Liver (tissue), 9 donors: ENCODE results near the gene FAM110D. TPM values are rescaled to one million over a fixed set of nuclear protein-coding genes. Genes with fewer than 3 reads are reported as not detected.

ENCODE experiments used
- DNase-seq: peaks from one replicate; pipeline ENCODE4 v3.0.0-alpha.2; 2017; ENCODE audit warnings: low spot score
- H3K27ac ChIP-seq, 2 donors: one replicate each; pipeline ENCODE4 v1.7.0; 2013; ENCODE audit warnings: inconsistent platforms in 2 of 2, low read length in 2 of 2, control low read depth in 1 of 2, low read depth in 1 of 2, mild to moderate bottlenecking in 1 of 2
- H3K27me3 ChIP-seq, 4 donors: one replicate each; pipeline versions ENCODE4 v1.6.1 to v1.7.0; 2013; ENCODE audit warnings: low read length in 3 of 4, inconsistent platforms in 1 of 4, mild to moderate bottlenecking in 1 of 4, moderate library complexity in 1 of 4; ENCODE audit not compliant: control insufficient read depth in 4 of 4, insufficient read depth in 4 of 4
- H3K36me3 ChIP-seq, 4 donors: one replicate each; pipeline versions ENCODE4 v1.6.1 to v1.7.0; 2013; ENCODE audit warnings: low read length in 3 of 4, mild to moderate bottlenecking in 3 of 4, low read depth in 1 of 4, moderate library complexity in 1 of 4; ENCODE audit not compliant: control insufficient read depth in 4 of 4, insufficient read depth in 3 of 4
- H3K4me1 ChIP-seq, 4 donors: one replicate each; pipeline versions ENCODE4 v1.6.1 to v1.7.0; 2013; ENCODE audit warnings: low read length in 3 of 4, mild to moderate bottlenecking in 3 of 4, moderate library complexity in 1 of 4; ENCODE audit not compliant: control insufficient read depth in 4 of 4, insufficient read depth in 4 of 4
- H3K4me3 ChIP-seq, 3 donors: one replicate each; pipeline versions ENCODE4 v1.6.1 to v1.7.0; 2013; ENCODE audit warnings: low read length in 3 of 3, control low read depth in 1 of 3, low read depth in 1 of 3, mild to moderate bottlenecking in 1 of 3
- H3K9ac ChIP-seq, 2 donors: one replicate each; pipeline ENCODE4 v1.7.0; 2013; ENCODE audit warnings: low read length in 2 of 2, mild to moderate bottlenecking in 2 of 2, moderate library complexity in 2 of 2, control low read depth in 1 of 2, low read depth in 1 of 2
- H3K9me3 ChIP-seq, 4 donors: one replicate each; pipeline versions ENCODE4 v1.6.1 to v1.7.0; 2013; ENCODE audit warnings: low read length in 3 of 4; ENCODE audit not compliant: control insufficient read depth in 4 of 4
- EGR1 ChIP-seq, 2 donors: IDR thresholded peaks; 2 replicates each; pipeline ENCODE4 v1.6.1; 2016 to 2018; ENCODE audit warnings: antibody characterized with exemption in 2 of 2, low read depth in 2 of 2
- FOXA1 ChIP-seq: IDR thresholded peaks from 2 replicates; pipeline ENCODE4 v1.6.1; 2016; ENCODE audit warnings: antibody characterized with exemption
- FOXA2 ChIP-seq: IDR thresholded peaks from 2 replicates; pipeline ENCODE4 v1.6.1; 2016; ENCODE audit warnings: antibody characterized with exemption
- NR2F2 ChIP-seq: IDR thresholded peaks from 2 replicates; pipeline ENCODE4 v1.6.1; 2016; ENCODE audit warnings: antibody characterized with exemption
- SP1 ChIP-seq: IDR thresholded peaks from 2 replicates; pipeline ENCODE4 v1.6.1; 2018; ENCODE audit warnings: antibody characterized with exemption, mild to moderate bottlenecking
- WGBS: extraction: QIAGEN DNeasy Blood & Tissue Kit; methylation state at CpG from one replicate; pipeline ENCODE4 v1.1.7; 2013; 5-methylcytosine and 5-hydroxymethylcytosine counted together
- polyA plus RNA-seq, 2 donors: library from polyadenylated mRNA; stranded (reverse) in 1 of 2; unstranded in 1 of 2; fragments of 200-250 nt in 1 of 2; fragments of >200 nt in 1 of 2; fragmentation: Nextera tagmentation in 1 of 2; extraction: Ambion mirVana in 1 of 2; gene quantifications; one replicate each; pipeline versions ENCODE4 v1.2.1 to v1.2.3, GENCODE V29; 2013 to 2015
- total RNA-seq, 2 donors: library from RNA; depleted of rRNA; stranded (reverse); fragments of >200 nt; gene quantifications; one replicate each; pipeline ENCODE4 v1.2.3, GENCODE V29; 2014
- TF ChIP-seq, protein P1 (sequence below): IDR thresholded peaks from 2 replicates; pipeline ENCODE4 v1.6.1; 2016; ENCODE audit warnings: antibody characterized with exemption
- TF ChIP-seq, protein P2 (sequence below): IDR thresholded peaks from 2 replicates; pipeline ENCODE4 v1.6.1; 2016; ENCODE audit warnings: antibody characterized with exemption
- TF ChIP-seq, protein P3 (sequence below): IDR thresholded peaks from 2 replicates; pipeline ENCODE4 v1.6.1; 2016; ENCODE audit warnings: antibody characterized with exemption
- TF ChIP-seq, protein P4 (sequence below): IDR thresholded peaks from 2 replicates; pipeline ENCODE4 v1.6.1; 2016; ENCODE audit warnings: antibody characterized with exemption, mild to moderate bottlenecking
- donor health status: healthy.
- donor health status: healthy.
- donor health status: healthy.
- donor health status: healthy.
- donor health status: healthy.

Gene FAM110D
- total and polyA plus RNA-seq, 4 donors = 0.10 to 0.50 (median 0.27) TPM

DNA sequence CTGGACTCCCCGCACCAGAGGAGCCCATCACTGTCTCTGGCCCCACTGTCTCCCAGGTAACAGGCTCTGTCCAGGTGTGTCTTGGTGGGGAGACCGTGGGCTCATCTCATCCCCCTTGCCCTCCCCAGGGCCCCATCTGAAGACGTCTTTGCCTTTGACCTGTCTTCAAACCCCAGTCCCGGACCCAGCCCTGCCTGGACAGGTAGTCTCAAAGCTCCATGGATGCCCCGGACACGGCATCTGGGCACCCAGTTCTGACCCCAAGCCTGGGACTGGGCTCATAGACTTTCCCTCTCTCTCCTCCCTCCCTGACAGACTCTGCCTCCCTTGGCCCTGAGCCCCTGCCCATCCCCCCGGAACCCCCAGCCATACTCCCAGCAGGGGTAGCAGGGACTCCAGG is 25.2 kb downstream of the FAM110D start:
- H3K9ac ChIP-seq = no peak overlapping the region
- no peak for DNase-seq
- H3K4me1 ChIP-seq = no peaks in the 10 kb centered on the region
- H3K9me3 ChIP-seq = no peaks in the 10 kb centered on the region
- WGBS = 91% methylated on average over 7 of the region's 7 CpGs
- H3K27me3 ChIP-seq = no peaks in the 10 kb centered on the region
- no peaks in the 10 kb centered on the region for H3K36me3 ChIP-seq
- TF ChIP-seq, protein P1, sequence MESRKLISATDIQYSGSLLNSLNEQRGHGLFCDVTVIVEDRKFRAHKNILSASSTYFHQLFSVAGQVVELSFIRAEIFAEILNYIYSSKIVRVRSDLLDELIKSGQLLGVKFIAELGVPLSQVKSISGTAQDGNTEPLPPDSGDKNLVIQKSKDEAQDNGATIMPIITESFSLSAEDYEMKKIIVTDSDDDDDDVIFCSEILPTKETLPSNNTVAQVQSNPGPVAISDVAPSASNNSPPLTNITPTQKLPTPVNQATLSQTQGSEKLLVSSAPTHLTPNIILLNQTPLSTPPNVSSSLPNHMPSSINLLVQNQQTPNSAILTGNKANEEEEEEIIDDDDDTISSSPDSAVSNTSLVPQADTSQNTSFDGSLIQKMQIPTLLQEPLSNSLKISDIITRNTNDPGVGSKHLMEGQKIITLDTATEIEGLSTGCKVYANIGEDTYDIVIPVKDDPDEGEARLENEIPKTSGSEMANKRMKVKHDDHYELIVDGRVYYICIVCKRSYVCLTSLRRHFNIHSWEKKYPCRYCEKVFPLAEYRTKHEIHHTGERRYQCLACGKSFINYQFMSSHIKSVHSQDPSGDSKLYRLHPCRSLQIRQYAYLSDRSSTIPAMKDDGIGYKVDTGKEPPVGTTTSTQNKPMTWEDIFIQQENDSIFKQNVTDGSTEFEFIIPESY = no peak
- TF ChIP-seq EGR1 (IDR thresholded peaks at IDR 0.05; ENCODE audit: low read depth in 2 of 2) = no peak
- TF ChIP-seq, protein P2, sequence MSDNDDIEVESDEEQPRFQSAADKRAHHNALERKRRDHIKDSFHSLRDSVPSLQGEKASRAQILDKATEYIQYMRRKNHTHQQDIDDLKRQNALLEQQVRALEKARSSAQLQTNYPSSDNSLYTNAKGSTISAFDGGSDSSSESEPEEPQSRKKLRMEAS = no peak
- no peak overlapping the region for H3K27ac ChIP-seq
- H3K4me3 ChIP-seq = no peak overlapping the region

DNA sequence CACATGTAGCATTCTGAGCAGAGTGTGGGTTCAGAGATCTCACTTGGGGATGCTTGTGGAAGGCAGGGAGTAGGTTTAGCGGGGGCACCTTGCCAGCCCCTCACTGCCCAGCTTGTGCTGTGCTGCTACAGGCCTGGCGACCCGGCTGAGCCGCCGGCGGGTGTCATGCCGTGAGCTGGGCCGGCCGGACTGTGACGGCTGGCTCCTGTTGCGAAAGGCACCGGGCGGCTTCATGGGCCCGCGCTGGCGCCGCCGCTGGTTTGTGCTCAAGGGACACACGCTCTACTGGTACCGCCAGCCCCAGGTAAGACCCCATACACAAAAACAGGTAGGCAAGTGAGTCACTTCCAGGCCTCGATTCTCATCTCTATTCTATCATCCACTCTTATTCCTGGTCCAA is 26.0 kb downstream of the FAM110D start:
- TF ChIP-seq FOXA1 = no peak
- no peak for TF ChIP-seq NR2F2
- no peak for TF ChIP-seq FOXA2
- TF ChIP-seq, protein P3, sequence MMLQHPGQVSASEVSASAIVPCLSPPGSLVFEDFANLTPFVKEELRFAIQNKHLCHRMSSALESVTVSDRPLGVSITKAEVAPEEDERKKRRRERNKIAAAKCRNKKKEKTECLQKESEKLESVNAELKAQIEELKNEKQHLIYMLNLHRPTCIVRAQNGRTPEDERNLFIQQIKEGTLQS = no peak
- TF ChIP-seq, protein P1 = no peak
- TF ChIP-seq, protein P4, sequence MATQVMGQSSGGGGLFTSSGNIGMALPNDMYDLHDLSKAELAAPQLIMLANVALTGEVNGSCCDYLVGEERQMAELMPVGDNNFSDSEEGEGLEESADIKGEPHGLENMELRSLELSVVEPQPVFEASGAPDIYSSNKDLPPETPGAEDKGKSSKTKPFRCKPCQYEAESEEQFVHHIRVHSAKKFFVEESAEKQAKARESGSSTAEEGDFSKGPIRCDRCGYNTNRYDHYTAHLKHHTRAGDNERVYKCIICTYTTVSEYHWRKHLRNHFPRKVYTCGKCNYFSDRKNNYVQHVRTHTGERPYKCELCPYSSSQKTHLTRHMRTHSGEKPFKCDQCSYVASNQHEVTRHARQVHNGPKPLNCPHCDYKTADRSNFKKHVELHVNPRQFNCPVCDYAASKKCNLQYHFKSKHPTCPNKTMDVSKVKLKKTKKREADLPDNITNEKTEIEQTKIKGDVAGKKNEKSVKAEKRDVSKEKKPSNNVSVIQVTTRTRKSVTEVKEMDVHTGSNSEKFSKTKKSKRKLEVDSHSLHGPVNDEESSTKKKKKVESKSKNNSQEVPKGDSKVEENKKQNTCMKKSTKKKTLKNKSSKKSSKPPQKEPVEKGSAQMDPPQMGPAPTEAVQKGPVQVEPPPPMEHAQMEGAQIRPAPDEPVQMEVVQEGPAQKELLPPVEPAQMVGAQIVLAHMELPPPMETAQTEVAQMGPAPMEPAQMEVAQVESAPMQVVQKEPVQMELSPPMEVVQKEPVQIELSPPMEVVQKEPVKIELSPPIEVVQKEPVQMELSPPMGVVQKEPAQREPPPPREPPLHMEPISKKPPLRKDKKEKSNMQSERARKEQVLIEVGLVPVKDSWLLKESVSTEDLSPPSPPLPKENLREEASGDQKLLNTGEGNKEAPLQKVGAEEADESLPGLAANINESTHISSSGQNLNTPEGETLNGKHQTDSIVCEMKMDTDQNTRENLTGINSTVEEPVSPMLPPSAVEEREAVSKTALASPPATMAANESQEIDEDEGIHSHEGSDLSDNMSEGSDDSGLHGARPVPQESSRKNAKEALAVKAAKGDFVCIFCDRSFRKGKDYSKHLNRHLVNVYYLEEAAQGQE = no peak
- no peak overlapping the region for H3K27ac ChIP-seq
- H3K36me3 ChIP-seq = no peaks in the 10 kb centered on the region
- no peak for DNase-seq
- WGBS = 96% methylated on average over 21 of the region's 21 CpGs
- no peak overlapping the region for H3K9ac ChIP-seq
- H3K4me3 ChIP-seq = no peak overlapping the region
- H3K9me3 ChIP-seq = no peaks in the 10 kb centered on the region
- H3K27me3 ChIP-seq = no peaks in the 10 kb centered on the region
- H3K4me1 ChIP-seq = no peaks in the 10 kb centered on the region

DNA sequence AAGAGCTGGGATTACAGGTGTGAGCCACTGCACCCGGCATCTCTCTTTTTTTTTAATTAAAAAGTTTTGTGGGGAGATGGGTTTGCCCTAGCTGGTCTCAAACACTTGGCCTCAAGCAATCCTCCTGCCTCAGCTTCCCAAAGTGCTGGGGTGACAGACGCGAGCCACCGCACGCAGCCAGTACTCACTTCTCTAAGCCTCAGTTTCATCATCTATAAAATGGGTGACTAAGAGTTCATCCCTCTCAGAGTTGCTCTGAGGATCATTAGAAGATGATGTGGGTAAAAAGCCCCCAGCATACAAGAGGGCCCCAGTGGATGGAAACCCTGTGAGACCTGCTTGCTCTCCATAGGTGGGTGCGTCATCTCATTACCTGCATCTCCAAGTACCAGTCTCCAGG is 29.0 kb downstream of the FAM110D start:
- H3K4me1 ChIP-seq = no peaks in the 10 kb centered on the region
- TF ChIP-seq EGR1 (IDR thresholded peaks at IDR 0.05; ENCODE audit: low read depth in 2 of 2) = no peak
- TF ChIP-seq FOXA2 = no peak
- no peak for TF ChIP-seq SP1
- TF ChIP-seq, protein P1 = no peak
- DNase-seq = no peak
- H3K9me3 ChIP-seq = no peaks in the 10 kb centered on the region
- H3K9ac ChIP-seq = no peak overlapping the region
- H3K27ac ChIP-seq = no peak overlapping the region
- WGBS = 97% methylated on average over 6 of the region's 6 CpGs
- H3K36me3 ChIP-seq = no peaks in the 10 kb centered on the region
- no peak overlapping the region for H3K4me3 ChIP-seq
- H3K27me3 ChIP-seq = no peaks in the 10 kb centered on the region
